H9 (cell line): ENCODE measurements around the gene DIO1. TPM values are rescaled to one million over a fixed set of nuclear protein-coding genes. Genes with fewer than 3 reads are reported as not detected.

Experiments
- DNase-seq: peaks from one replicate; pipeline ENCODE4 v3.0.0-alpha.2; 2017
- H2AFZ ChIP-seq: one replicate; pipeline ENCODE4 v1.6.1; 2013; ENCODE audit warnings: mild to moderate bottlenecking, low read length, control low read depth, moderate library complexity
- H2AK5ac ChIP-seq: 2 replicates; pipeline ENCODE4 v1.6.1; 2013; ENCODE audit warnings: low read length, control low read depth, mixed read lengths; ENCODE audit not compliant: insufficient read length
- H2BK120ac ChIP-seq: one replicate; pipeline ENCODE4 v1.6.1; 2013; ENCODE audit warnings: low read depth, mild to moderate bottlenecking, low read length, control low read depth, inconsistent platforms; ENCODE audit not compliant: poor library complexity, severe bottlenecking
- H2BK12ac ChIP-seq: 2 replicates; pipeline ENCODE4 v1.6.1; 2013; ENCODE audit warnings: low read length, control low read depth, mixed read lengths, low read depth; ENCODE audit not compliant: insufficient read length
- H2BK15ac ChIP-seq: 2 replicates; pipeline ENCODE4 v1.6.1; 2013; ENCODE audit warnings: low read depth, low read length, control low read depth
- H2BK20ac ChIP-seq: one replicate; pipeline ENCODE4 v1.6.1; 2013; ENCODE audit warnings: low read depth, mild to moderate bottlenecking, low read length, control low read depth, inconsistent platforms; ENCODE audit not compliant: poor library complexity, severe bottlenecking
- H2BK5ac ChIP-seq: 2 replicates; pipeline ENCODE4 v1.6.1; 2013; ENCODE audit warnings: low read length, control low read depth, mixed read lengths; ENCODE audit not compliant: insufficient read length
- H3K14ac ChIP-seq: 2 replicates; pipeline ENCODE4 v1.6.1; 2013; ENCODE audit warnings: low read length, control low read depth; ENCODE audit not compliant: insufficient read depth
- H3K18ac ChIP-seq: 2 replicates; pipeline ENCODE4 v1.6.1; 2013; ENCODE audit warnings: low read depth, mild to moderate bottlenecking, mixed read lengths, low read length, control low read depth; ENCODE audit not compliant: insufficient read length
- H3K23ac ChIP-seq: 2 replicates; pipeline ENCODE4 v1.6.1; 2013; ENCODE audit warnings: low read length, control low read depth, mixed read lengths, low read depth; ENCODE audit not compliant: insufficient read length
- H3K23me2 ChIP-seq: 2 replicates; pipeline ENCODE4 v1.6.1; 2013; ENCODE audit warnings: low read depth, mild to moderate bottlenecking, mixed read lengths, low read length, control low read depth; ENCODE audit not compliant: insufficient read length, poor library complexity, severe bottlenecking
- H3K27ac ChIP-seq: 2 replicates; pipeline ENCODE4 v1.5.1; 2013; ENCODE audit warnings: low read length, control low read depth, mixed read lengths, low read depth; ENCODE audit not compliant: insufficient read length
- H3K27me3 ChIP-seq: 2 replicates; pipeline ENCODE4 v1.6.1; 2013; ENCODE audit warnings: low read length, control low read depth, inconsistent platforms; ENCODE audit not compliant: insufficient read depth
- H3K4ac ChIP-seq: 2 replicates; pipeline ENCODE4 v1.6.1; 2013; ENCODE audit warnings: low read depth, mild to moderate bottlenecking, control low read depth, inconsistent platforms, low read length, moderate library complexity
- H3K4me1 ChIP-seq: 2 replicates; pipeline ENCODE4 v1.6.1; 2013; ENCODE audit warnings: low read length, control low read depth, inconsistent platforms; ENCODE audit not compliant: insufficient read depth
- H3K4me2 ChIP-seq: 2 replicates; pipeline ENCODE4 v1.6.1; 2013; ENCODE audit warnings: low read length, control low read depth, mixed read lengths; ENCODE audit not compliant: insufficient read length, insufficient read depth
- H3K56ac ChIP-seq: 2 replicates; pipeline ENCODE4 v1.6.1; 2013; ENCODE audit warnings: low read depth, mild to moderate bottlenecking, mixed read lengths, low read length, control low read depth; ENCODE audit not compliant: insufficient read length
- H3K79me1 ChIP-seq: 2 replicates; pipeline ENCODE4 v1.6.1; 2013; ENCODE audit warnings: low read depth, mild to moderate bottlenecking, moderate library complexity, low read length, control low read depth, inconsistent platforms; ENCODE audit not compliant: insufficient read depth, poor library complexity, severe bottlenecking
- H3K79me2 ChIP-seq: 2 replicates; pipeline ENCODE4 v1.6.1; 2013; ENCODE audit warnings: low read length, control low read depth, inconsistent platforms; ENCODE audit not compliant: insufficient read depth
- H3K9ac ChIP-seq: 2 replicates; pipeline ENCODE4 v1.6.1; 2013; ENCODE audit warnings: low read length, control low read depth, mixed read lengths; ENCODE audit not compliant: insufficient read length; ENCODE audit errors: extremely low read depth
- H3K9me3 ChIP-seq: one replicate; pipeline ENCODE4 v1.6.1; 2013; ENCODE audit warnings: low read depth, low read length, inconsistent platforms; ENCODE audit not compliant: control insufficient read depth
- H3T11ph ChIP-seq: one replicate; pipeline ENCODE4 v1.6.1; 2013; ENCODE audit warnings: mild to moderate bottlenecking, low read length, control low read depth, inconsistent platforms
- H4K20me1 ChIP-seq: one replicate; pipeline ENCODE4 v1.6.1; 2013; ENCODE audit not compliant: control insufficient read depth, insufficient read length, insufficient read depth
- H4K5ac ChIP-seq: 2 replicates; pipeline ENCODE4 v1.6.1; 2013; ENCODE audit warnings: low read depth, mild to moderate bottlenecking, mixed read lengths, low read length, control low read depth; ENCODE audit not compliant: insufficient read length
- H4K8ac ChIP-seq: replicated peaks from 2 replicates; pipeline ENCODE4 v1.6.1; 2013; ENCODE audit warnings: low read length, control low read depth, mixed read lengths, low read depth; ENCODE audit not compliant: insufficient read length
- H4K91ac ChIP-seq: 2 replicates; pipeline ENCODE4 v1.6.1; 2013; ENCODE audit warnings: low read depth, mild to moderate bottlenecking, moderate library complexity, mixed read lengths, low read length, control low read depth; ENCODE audit not compliant: insufficient read length
- H3K27ac Mint-ChIP-seq, 3 experiments: 2 replicates in 2 of 3; 3 replicates in 1 of 3; pipeline ENCODE4 v1.8.0; 2020 to 2021; ENCODE audit warnings: mixed read lengths in 3 of 3, mild to moderate bottlenecking in 1 of 3, moderate library complexity in 1 of 3
- H3K27me3 Mint-ChIP-seq: 2 replicates; pipeline ENCODE4 v1.8.0; 2021; ENCODE audit warnings: low read depth, mild to moderate bottlenecking, moderate library complexity, mixed read lengths
- H3K36me3 Mint-ChIP-seq, 3 experiments: 2 replicates in 2 of 3; 3 replicates in 1 of 3; pipeline ENCODE4 v1.8.0; 2020 to 2021; ENCODE audit warnings: low read depth in 3 of 3, mixed read lengths in 3 of 3; ENCODE audit not compliant: insufficient read depth in 1 of 3
- H3K4me1 Mint-ChIP-seq, 2 experiments: 2 replicates each; pipeline ENCODE4 v1.8.0; 2020; ENCODE audit warnings: mixed read lengths in 2 of 2
- H3K4me3 Mint-ChIP-seq, 2 experiments: 2 replicates in 1 of 2; 3 replicates in 1 of 2; pipeline ENCODE4 v1.8.0; 2020 to 2021; ENCODE audit warnings: mild to moderate bottlenecking in 2 of 2, mixed read lengths in 2 of 2, moderate library complexity in 1 of 2
- H3K9me3 Mint-ChIP-seq, 2 experiments: 2 replicates in 1 of 2; 3 replicates in 1 of 2; pipeline ENCODE4 v1.8.0; 2020; ENCODE audit warnings: mild to moderate bottlenecking in 2 of 2, mixed read lengths in 2 of 2, moderate library complexity in 1 of 2
- WGBS: extraction: QIAGEN DNeasy Blood & Tissue Kit; methylation state at CpG from one replicate; pipeline ENCODE4 v1.1.7; 2013; ENCODE audit warnings: missing lambda C conversion rate, low lambda C conversion rate, mixed read lengths; ENCODE audit not compliant: insufficient read length; ENCODE audit errors: extremely low coverage; 5-methylcytosine and 5-hydroxymethylcytosine counted together
- total RNA-seq: library from RNA; stranded (reverse); gene quantifications from 2 replicates; pipeline ENCODE4 v1.2.1, GENCODE V29; 2021
- TF ChIP-seq, protein P1 (sequence below): fragments of 200-600 bp; sonication (generic); conservative IDR thresholded peaks from 3 replicates; pipeline ENCODE4 v1.8.0; 2021; ENCODE audit warnings: antibody characterized with exemption, mild to moderate bottlenecking

DIO1 gene
- total RNA-seq, 1 experiment from 2014 or later: not detected

- Histone ChIP-seq H2BK120ac (no peak overlapping the region), H3K23me2 (no peaks in the 10 kb centered on the region), H2BK12ac (no peak overlapping the region), H3K14ac (no peak overlapping the region), H2AK5ac (no peak overlapping the region), H3K79me2 (no peaks in the 10 kb centered on the region), H3K9ac (no peak overlapping the region), H4K20me1 (no peaks in the 10 kb centered on the region), H3K79me1 (no peaks in the 10 kb centered on the region), H4K91ac (no peak overlapping the region), H4K8ac (no peak overlapping the region), H3K27ac (no peak overlapping the region), H3K4me2 (no peak overlapping the region), H2BK5ac (no peak overlapping the region), H3K9me3 (no peaks in the 10 kb centered on the region), H2AFZ (no peak overlapping the region), H3T11ph (no peak overlapping the region), H4K5ac (no peak overlapping the region), H2BK20ac (no peak overlapping the region), H3K23ac (no peak overlapping the region), H3K27me3 (no peaks in the 10 kb centered on the region), H3K4me1 (no peaks in the 10 kb centered on the region), H2BK15ac (no peak overlapping the region), H3K18ac (no peak overlapping the region), H3K56ac (no peak overlapping the region), H3K4ac (no peak overlapping the region)
- Mint-ChIP-seq H3K4me1 (peaks cover 3 to 5% of the 10 kb centered on the region in 2 experiments), H3K36me3 (no peaks in the 10 kb centered on the region), H3K27ac (no peak overlapping the region), H3K9me3 (no peaks in the 10 kb centered on the region), H3K27me3 (peaks cover 10% of the 10 kb centered on the region), H3K4me3 (no peak overlapping the region)
- TF ChIP-seq, protein P1, sequence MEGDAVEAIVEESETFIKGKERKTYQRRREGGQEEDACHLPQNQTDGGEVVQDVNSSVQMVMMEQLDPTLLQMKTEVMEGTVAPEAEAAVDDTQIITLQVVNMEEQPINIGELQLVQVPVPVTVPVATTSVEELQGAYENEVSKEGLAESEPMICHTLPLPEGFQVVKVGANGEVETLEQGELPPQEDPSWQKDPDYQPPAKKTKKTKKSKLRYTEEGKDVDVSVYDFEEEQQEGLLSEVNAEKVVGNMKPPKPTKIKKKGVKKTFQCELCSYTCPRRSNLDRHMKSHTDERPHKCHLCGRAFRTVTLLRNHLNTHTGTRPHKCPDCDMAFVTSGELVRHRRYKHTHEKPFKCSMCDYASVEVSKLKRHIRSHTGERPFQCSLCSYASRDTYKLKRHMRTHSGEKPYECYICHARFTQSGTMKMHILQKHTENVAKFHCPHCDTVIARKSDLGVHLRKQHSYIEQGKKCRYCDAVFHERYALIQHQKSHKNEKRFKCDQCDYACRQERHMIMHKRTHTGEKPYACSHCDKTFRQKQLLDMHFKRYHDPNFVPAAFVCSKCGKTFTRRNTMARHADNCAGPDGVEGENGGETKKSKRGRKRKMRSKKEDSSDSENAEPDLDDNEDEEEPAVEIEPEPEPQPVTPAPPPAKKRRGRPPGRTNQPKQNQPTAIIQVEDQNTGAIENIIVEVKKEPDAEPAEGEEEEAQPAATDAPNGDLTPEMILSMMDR: no peak
- no peak for DNase-seq
- WGBS: no CpG with 5 or more reads among the region's 2 CpGs
Measured at GRCh38 chr1:53896635-53897229, 2.7 kb downstream of the DIO1 start.
